ENCODE data around the gene FAT1.

Gene FAT1

GRCh38 chr4:186657764-186658163 lies 65.9 kb downstream of the FAT1 start:
- DNase-seq (ENCODE audit: low read depth) = no peak
- no peak overlapping the region for H3K4me3 ChIP-seq (ENCODE audit: low read depth, low read length)
- TF ChIP-seq CTCF (IDR thresholded peaks at IDR 0.05; ENCODE audit: low read depth, low read length) (no peak), POLR2A (IDR thresholded peaks at IDR 0.05; ENCODE audit: extremely low read depth, insufficient read length) (no peak), MYC (IDR thresholded peaks at IDR 0.05; ENCODE audit: low read depth, low read length) (no peak)
- TF ChIP-seq, protein P1, sequence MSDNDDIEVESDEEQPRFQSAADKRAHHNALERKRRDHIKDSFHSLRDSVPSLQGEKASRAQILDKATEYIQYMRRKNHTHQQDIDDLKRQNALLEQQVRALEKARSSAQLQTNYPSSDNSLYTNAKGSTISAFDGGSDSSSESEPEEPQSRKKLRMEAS (IDR thresholded peaks at IDR 0.05; ENCODE audit: low read depth, low read length) = no peak

DNA sequence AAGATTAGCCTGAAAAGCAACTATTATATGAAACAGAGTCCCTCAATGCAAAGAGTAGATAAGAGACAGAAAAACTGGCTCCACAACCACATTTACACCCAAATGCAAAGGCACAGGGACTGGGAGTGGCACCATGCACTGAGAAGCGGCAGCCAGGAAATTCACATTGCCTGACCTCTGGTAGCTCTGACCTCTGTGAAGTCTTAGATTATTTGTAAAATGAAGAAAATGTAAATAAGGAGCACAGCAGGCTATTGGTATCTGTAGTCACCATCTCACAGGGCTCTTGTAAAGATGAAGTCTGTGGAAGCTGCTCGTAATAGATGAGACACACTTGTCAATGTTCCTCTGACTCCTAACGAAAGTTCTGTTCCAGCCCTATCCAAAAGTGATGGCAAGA lies 69.7 kb downstream of the FAT1 start:
- H3K4me3 ChIP-seq (ENCODE audit: low read depth, low read length) = no peak overlapping the region
- TF ChIP-seq, protein P1 (IDR thresholded peaks at IDR 0.05; ENCODE audit: low read depth, low read length) = no peak
- no peak for DNase-seq (ENCODE audit: low read depth)

DNA sequence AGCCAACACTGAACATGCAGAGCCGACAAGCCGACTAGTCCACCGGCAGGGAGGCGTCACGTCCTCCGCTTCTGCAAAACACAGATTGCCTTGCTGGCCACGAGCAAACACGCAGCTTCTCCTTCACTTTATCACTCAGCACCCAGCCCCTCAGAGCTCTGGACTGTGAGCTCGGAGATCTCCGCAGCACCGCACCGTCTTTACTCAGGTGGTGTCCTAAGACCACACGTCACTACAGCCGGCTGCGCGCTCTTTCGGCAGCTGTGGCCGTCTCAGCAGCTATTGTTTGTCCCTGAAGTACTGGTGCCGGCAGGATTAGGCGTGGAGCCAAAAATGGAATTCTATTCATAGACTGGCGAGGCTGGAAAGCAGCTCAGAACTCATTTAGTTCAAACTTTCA lies 72.0 kb downstream of the FAT1 start:
- no peak for DNase-seq (ENCODE audit: low read depth)
- TF ChIP-seq CTCF (IDR thresholded peaks at IDR 0.05; ENCODE audit: low read depth, low read length) (no peak), POLR2A (IDR thresholded peaks at IDR 0.05; ENCODE audit: extremely low read depth, insufficient read length) (no peak), MYC (IDR thresholded peaks at IDR 0.05; ENCODE audit: low read depth, low read length) (no peak)
- TF ChIP-seq, protein P1 (IDR thresholded peaks at IDR 0.05; ENCODE audit: low read depth, low read length) = no peak
- H3K4me3 ChIP-seq (ENCODE audit: low read depth, low read length) = no peak overlapping the region

GRCh38 chr4:186651181-186651603 lies 72.5 kb downstream of the FAT1 start:
- no peak overlapping the region for H3K4me3 ChIP-seq (ENCODE audit: low read depth, low read length)
- DNase-seq (ENCODE audit: low read depth) = peak; percentile 3
- TF ChIP-seq POLR2A (IDR thresholded peaks at IDR 0.05; ENCODE audit: extremely low read depth, insufficient read length) (no peak), CTCF (IDR thresholded peaks at IDR 0.05; ENCODE audit: low read depth, low read length) (no peak), MYC (IDR thresholded peaks at IDR 0.05; ENCODE audit: low read depth, low read length) (no peak)
- TF ChIP-seq, protein P1 (IDR thresholded peaks at IDR 0.05; ENCODE audit: low read depth, low read length) = no peak

DNA sequence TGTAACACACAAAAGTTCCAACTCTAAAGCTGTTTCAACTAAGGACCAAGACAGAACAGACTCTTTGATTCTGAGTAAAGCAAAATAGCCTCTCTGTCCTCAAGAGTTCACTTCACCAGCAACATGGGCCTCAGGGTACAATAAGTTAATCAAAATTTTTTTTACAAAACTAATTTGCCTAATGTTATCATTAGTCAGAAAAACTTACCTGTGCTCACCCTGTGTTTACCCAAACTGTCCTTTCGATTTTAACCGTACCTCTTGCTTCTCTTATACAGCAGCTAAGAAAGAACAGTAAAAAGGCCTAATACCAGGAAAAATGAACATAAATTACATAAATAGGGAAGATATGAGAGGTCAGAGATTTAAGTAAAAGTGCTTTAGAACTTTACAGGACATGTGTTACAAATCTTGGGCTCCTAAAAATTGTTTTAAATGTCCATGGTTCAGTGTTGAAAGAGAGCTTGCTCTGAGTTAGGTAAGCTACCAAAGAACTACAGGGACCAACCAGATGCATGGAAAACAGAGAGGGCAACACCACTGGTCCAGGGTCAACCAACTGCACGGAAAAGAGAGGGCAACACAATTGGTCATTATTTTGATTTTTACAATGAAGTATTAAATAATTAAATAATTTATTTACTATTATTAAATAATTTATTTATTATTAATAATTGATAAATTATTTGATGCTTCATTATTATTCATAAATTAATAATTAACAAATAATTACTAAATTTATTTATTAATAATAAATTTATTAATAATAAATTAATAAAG lies 73.1 kb downstream of the FAT1 start:
- no peak overlapping the region for H3K4me3 ChIP-seq (ENCODE audit: low read depth, low read length)
- no peak for TF ChIP-seq MYC (IDR thresholded peaks at IDR 0.05; ENCODE audit: low read depth, low read length)
- no peak for TF ChIP-seq CTCF (IDR thresholded peaks at IDR 0.05; ENCODE audit: low read depth, low read length)
- TF ChIP-seq, protein P1 (IDR thresholded peaks at IDR 0.05; ENCODE audit: low read depth, low read length) = no peak
- no peak for TF ChIP-seq POLR2A (IDR thresholded peaks at IDR 0.05; ENCODE audit: extremely low read depth, insufficient read length)
- DNase-seq (ENCODE audit: low read depth) = no peak

DNA sequence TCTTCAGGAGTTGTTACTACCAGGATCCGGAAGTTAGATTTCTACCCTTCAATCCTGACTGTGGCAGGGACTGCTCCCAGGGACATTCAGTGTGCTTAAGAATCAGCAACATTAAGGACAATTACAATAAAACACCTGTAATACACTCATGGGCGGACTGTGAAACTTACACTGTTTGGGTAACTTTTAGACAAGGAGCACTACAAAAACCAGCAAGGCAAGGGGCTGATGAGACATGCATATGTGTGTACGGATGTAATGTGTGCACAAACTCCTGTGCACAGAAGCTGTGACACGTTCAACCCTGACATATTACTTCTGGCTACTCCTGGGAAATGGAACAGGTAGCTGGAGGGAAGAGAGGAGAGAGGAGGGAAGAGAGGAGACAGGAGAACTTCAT lies 75.8 kb downstream of the FAT1 start:
- no peak for TF ChIP-seq CTCF (IDR thresholded peaks at IDR 0.05; ENCODE audit: low read depth, low read length)
- TF ChIP-seq, protein P1 (IDR thresholded peaks at IDR 0.05; ENCODE audit: low read depth, low read length) = no peak
- no peak for TF ChIP-seq POLR2A (IDR thresholded peaks at IDR 0.05; ENCODE audit: extremely low read depth, insufficient read length)
- TF ChIP-seq MYC (IDR thresholded peaks at IDR 0.05; ENCODE audit: low read depth, low read length) = no peak

More for the DNA sequence above, 75.8 kb downstream of the FAT1 start:
- H3K4me3 ChIP-seq (ENCODE audit: low read depth, low read length) = no peak overlapping the region
- no peak for DNase-seq (ENCODE audit: low read depth)

Measured in NB4 (cell line).